Bone marrow (tissue), 2 donors: ENCODE measurements around the gene HPSE2.
"Not testable (repeated sequence)": the region's sequence is repeated elsewhere in the genome, so short reads cannot be mapped to it uniquely, and the experiment has no call there.

ENCODE experiments used
- DNase-seq, 2 donors: peaks; one replicate each; lab custom pipeline; 2025; lab: John Stamatoyannopoulos, UW

Gene HPSE2

DNA sequence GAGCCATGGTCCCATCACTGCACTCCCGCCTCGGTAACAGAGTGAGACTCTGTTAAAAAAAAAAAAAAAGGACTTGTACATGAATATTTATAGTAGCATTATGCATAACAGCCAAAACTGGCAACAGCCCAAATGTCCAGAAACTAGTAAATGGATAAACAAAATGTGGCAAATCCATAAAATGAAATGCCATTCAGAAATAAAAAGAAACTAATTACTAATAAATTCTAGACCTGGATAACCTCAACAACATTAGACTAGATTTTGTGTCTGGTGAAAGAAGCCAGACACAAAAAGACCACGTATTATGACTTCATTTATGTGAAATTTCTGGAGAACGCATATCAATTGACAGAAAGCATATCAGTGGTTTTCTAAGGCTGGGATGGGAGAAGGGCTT, 74.5 kb downstream of the HPSE2 start:
- no peak for DNase-seq

- DNase-seq: no peak
Measured at GRCh38 chr10:99143651-99144050, 92.0 kb downstream of the HPSE2 start.

DNA sequence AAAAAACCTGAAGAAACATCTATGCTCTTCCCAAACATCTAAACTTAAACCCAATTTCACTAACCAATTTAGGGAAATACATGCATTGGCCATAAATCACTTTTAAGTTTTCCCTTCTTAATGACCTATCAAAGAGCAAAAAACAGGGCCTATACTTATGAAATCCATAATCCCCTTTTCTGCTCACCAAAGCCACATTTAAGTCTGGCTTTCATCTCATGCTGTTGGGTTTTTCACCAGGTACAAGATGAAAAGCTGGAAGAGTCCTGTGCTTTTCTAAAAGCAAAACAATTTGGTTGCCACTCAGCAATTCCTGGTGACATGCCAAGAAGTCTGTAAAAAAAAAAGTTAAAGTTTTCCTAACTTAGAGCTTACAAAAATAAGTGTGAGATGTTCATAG, 92.6 kb downstream of the HPSE2 start:
- no peak for DNase-seq

DNA sequence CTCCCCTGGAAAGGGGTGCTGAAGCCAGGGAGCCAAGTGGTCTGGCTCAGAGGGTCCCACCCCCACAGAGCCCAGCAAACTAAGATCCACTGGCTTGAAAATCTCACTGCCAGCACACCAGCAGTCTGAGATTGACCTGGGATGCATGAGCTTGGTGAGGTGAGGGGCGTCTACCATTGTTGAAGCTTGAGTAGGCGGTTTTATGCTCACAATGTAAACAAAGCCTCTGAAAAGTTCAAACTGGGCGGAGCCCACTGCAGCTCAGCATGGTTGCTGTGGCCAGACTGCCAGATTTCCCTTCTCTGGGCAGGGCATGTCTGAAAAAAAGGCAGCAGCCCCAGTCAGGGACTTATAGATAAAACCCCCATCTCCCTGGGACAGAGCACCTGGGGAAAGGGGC, 102.8 kb downstream of the HPSE2 start:
- not testable (repeated sequence) for DNase-seq

GRCh38 chr10:99125879-99126278, 109.8 kb downstream of the HPSE2 start:
- no peak for DNase-seq

DNA sequence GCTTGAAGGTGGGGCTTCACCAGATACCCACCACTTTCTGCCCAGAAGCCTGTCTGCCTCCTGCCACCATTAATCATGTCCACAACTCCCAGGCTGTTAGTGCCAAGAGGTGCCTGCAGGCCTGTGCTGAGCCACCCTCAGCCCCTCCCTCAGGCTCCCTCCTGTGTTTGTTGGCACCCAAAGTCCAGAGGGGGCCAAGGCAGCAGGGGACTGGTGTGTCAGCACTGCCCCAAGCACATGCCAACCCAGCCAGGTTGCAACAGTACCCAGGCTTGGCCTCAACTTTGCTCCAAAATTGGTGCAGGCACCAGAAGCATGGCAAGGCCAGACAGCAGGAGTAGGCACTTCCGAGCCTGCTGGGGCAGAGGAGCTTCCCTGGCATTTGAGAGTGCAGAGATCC, 111.3 kb downstream of the HPSE2 start:
- DNase-seq: no peak

- no peak for DNase-seq
Measured at GRCh38 chr10:99123851-99124250, 111.8 kb downstream of the HPSE2 start.

- no peak for DNase-seq
Measured at GRCh38 chr10:99123336-99123735, 112.3 kb downstream of the HPSE2 start.

GRCh38 chr10:99119258-99119748, 116.3 kb downstream of the HPSE2 start:
- no peak for DNase-seq

DNA sequence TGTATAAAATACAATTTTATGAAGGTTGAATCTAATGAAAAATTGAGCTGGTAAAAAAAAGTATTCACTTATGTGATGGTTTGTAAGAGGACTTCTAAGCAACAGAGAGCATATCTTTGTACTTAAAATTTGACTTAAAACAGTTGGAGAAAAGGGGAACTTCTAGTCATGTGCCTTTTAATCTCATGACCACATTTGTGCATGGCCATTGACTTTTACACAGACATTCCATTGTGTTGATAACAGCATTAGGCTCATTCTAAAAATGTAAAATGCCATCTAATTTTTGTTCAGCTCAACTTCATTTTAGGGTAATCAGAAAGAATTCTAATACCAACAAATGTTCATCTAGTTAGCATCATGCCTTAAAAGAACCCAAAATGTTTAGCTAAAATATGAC, 119.9 kb downstream of the HPSE2 start:
- no peak for DNase-seq

- no peak for DNase-seq
Measured at GRCh38 chr10:99085358-99085757, 150.3 kb downstream of the HPSE2 start.

DNA sequence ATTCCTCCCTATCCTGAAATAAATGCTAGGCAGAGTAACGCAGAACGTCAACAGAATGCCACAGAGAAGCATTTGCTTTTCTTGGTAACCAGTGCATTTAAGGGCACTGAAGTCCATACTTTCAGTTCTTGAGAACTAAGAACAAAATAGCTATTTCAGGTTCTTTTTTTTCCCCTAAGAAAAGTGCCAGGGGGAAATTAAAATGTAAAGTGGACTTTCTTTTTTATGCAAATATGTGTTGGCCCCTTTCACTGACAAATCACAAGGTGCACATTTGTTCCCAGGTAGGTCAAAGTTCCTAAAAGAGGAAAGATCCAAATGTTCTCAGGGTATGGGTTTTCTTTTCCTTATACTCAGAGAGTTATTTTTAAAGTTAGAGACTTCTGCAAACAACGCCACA, 151.5 kb downstream of the HPSE2 start:
- DNase-seq: no peak

GRCh38 chr10:99080275-99080945, 155.2 kb downstream of the HPSE2 start:
- DNase-seq: no peak

DNA sequence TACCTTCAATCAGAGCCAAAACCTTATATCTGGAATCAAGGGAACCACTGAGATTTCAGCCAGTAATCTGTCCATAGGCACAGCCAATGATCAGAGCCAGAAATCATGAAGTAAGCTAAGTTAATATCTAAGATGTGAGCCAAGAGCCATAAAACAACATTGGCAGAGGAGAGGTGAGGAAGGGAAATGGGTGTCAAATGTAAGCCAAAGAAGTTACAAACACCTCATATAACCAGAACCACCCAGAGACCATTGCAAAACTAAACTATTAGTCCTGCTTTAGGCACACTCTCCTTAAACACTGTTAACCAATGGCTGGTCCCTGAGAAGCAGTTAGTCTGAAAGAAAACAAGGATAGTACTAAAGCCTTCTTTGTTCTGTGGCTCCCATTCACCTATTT, 173.1 kb downstream of the HPSE2 start:
- DNase-seq: no peak

GRCh38 chr10:99058762-99059161, 176.9 kb downstream of the HPSE2 start:
- DNase-seq: no peak

- DNase-seq: no peak
Measured at GRCh38 chr10:99057936-99058690, 177.5 kb downstream of the HPSE2 start.

DNA sequence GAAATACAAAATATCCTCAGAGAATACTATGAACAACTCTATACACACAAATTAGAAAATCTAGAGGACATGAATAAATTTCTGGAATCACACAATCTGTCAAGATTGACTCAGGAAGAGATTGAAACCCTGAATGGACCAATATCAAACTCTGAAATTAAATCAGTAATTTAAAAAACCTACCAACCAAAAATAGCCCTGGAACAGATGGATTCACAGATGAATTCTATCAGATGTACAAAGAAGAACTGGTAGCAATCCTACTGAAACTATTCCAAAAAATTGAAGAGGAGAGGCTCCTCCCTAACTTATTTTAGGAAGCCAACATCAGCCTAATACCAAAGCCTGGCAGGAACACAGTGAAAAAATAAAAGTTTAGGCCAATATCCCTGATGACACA, 190.0 kb downstream of the HPSE2 start:
- no peak for DNase-seq

- no peak for DNase-seq
Measured at GRCh38 chr10:99042051-99042771, 193.4 kb downstream of the HPSE2 start.

DNA sequence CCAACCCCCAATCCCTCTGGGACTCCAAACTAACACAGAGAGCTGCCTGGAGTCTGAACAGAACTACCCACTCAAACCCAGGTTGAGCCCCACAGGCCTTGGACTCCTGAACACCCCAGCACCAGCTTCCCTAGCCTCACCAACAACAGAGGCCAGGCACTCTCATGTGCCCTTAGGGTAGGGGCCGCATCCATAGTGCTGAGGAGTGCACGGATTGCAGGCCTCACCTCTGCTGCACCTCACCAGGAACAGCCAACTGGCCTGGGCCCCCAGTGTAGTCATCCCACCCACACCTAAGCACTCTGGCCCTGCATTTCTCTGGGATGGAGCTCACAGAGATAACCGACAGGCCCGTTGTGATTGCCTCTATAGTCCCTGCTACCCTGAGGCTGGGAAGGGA, 194.2 kb downstream of the HPSE2 start:
- no peak for DNase-seq

- DNase-seq: no peak
Measured at GRCh38 chr10:99013885-99014284, 221.8 kb downstream of the HPSE2 start.

GRCh38 chr10:99010286-99010685, 225.4 kb downstream of the HPSE2 start:
- DNase-seq: no peak

DNA sequence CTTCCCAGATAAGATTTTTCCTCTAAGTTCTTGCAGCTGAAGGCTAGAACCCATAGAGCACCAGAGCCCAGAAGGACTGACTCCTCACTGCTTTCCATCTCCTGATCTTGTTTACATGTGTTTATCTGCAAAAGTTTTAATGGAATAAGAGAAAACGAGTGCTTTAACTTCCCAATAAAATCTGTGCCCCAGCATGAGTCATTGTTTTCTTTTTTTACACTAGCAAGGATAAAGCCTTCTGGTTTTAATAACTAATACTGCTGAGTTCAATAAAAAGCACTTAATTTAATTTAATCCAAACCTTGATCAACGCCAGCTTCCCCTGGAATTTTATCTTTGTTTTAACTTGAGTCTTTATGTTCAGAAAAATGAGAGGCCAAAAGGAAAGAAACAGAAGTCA, 227.6 kb downstream of the HPSE2 start:
- no peak for DNase-seq

DNA sequence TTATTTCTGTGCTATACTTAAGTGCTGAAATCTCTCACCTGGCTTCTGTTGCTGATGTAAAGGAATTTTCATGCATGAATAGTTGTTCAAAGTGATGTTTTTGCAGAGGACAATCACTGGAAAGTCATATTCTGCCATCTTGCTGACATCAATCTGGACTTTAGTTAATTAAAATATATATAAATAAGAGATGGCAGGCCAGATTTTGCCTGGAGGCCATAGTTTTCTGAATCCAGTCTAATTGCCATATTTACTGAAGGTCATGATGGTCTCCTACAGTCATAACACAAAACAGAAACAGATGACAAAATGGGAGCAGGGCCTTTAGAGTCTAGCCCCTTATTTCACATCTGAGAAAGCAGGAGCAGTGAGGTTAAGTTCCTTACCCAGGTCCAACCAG, 228.2 kb downstream of the HPSE2 start:
- DNase-seq: no peak
